ENCODE measurements around the gene GPR32. TPM values are rescaled to one million over a fixed set of nuclear protein-coding genes. Genes with fewer than 3 reads are reported as not detected.

The GPR32 gene
- total and polyA plus RNA-seq, 10 donors = not detected

GRCh38 chr19:50815439-50815838, 45.2 kb downstream of the GPR32 start:
- Histone ChIP-seq H3K27me3 (replicated peaks in 1 of 7) (peaks cover 0 to 79% (median 30%) of the 10 kb centered on the region in 7 donors), H3K4me3 (no peak overlapping the region), H3K36me3 (no peaks in the 10 kb centered on the region), H3K4me1 (peaks cover 0 to 27% (median 17%) of the 10 kb centered on the region in 6 donors), H3K27ac (no peak overlapping the region), H3K9me3 (peaks cover 0 to 4% (median 0%) of the 10 kb centered on the region in 8 donors)
- intact Hi-C loops (cut with DNase I; ENCODE audit: low total_unique reads) = no loop called here
- DNase-seq = no peak
- TF ChIP-seq CTCF (IDR thresholded peaks at IDR 0.05 in 8 of 11, conservative IDR thresholded peaks at IDR 0.05 in 3 of 11) = no peak
- no peak for TF ChIP-seq POLR2A (IDR thresholded peaks at IDR 0.05)
- no peak for TF ChIP-seq POLR2AphosphoS5 (IDR thresholded peaks at IDR 0.05)
- 83 to 100% (median 100%) methylated on average over 1 of the region's 1 CpG for WGBS, 5 donors

- peak overlapping the region in 4 of 8 donors; percentile 44 to 82 (median 70) for H3K27ac ChIP-seq
- 7 to 25% (median 9%) methylated on average over 11 to 52 of the region's 52 CpGs for WGBS, 5 donors
- H3K27me3 ChIP-seq (replicated peaks in 1 of 7) = peaks cover 0 to 94% (median 41%) of the 10 kb centered on the region in 7 donors
- TF ChIP-seq CTCF (IDR thresholded peaks at IDR 0.05 in 8 of 11, conservative IDR thresholded peaks at IDR 0.05 in 3 of 11) (no peak), POLR2AphosphoS5 (IDR thresholded peaks at IDR 0.05) (peak in 2 of 3 donors; percentile 21 to 39), POLR2A (IDR thresholded peaks at IDR 0.05) (no peak)
- H3K4me1 ChIP-seq = peaks cover 0 to 39% (median 23%) of the 10 kb centered on the region in 6 donors
- peak overlapping the region in 7 of 8 donors; percentile 27 to 75 (median 41) for H3K4me3 ChIP-seq
- intact Hi-C loops (cut with DNase I; ENCODE audit: low total_unique reads) = no loop called here
- H3K9me3 ChIP-seq = peaks cover 0 to 4% (median 0%) of the 10 kb centered on the region in 8 donors
- peak; percentile 88 for DNase-seq
- no peaks in the 10 kb centered on the region for H3K36me3 ChIP-seq
Measured at GRCh38 chr19:50817941-50818858, 47.9 kb downstream of the GPR32 start.

GRCh38 chr19:50818859-50819472, 48.7 kb downstream of the GPR32 start:
- intact Hi-C loops (cut with DNase I; ENCODE audit: low total_unique reads) = no loop called here
- peak overlapping the region in 2 of 8 donors; percentile 56 to 82 for H3K27ac ChIP-seq
- H3K4me1 ChIP-seq = peaks cover 0 to 39% (median 23%) of the 10 kb centered on the region in 6 donors
- H3K27me3 ChIP-seq (replicated peaks in 1 of 7) = peaks cover 0 to 98% (median 41%) of the 10 kb centered on the region in 7 donors
- peak overlapping the region in 4 of 8 donors; percentile 11 to 75 (median 46) for H3K4me3 ChIP-seq
- no peaks in the 10 kb centered on the region for H3K36me3 ChIP-seq
- peak in 1 of 3 donors; percentile 25 for TF ChIP-seq POLR2AphosphoS5 (IDR thresholded peaks at IDR 0.05)
- no peak for TF ChIP-seq CTCF (IDR thresholded peaks at IDR 0.05 in 8 of 11, conservative IDR thresholded peaks at IDR 0.05 in 3 of 11)
- no peak for TF ChIP-seq POLR2A (IDR thresholded peaks at IDR 0.05)
- peaks cover 0 to 4% (median 0%) of the 10 kb centered on the region in 8 donors for H3K9me3 ChIP-seq
- DNase-seq = no peak
- 61 to 72% (median 64%) methylated on average over 12 of the region's 12 CpGs for WGBS, 5 donors

Measured in spleen (tissue), 11 donors.